K562 (cell line): ENCODE measurements around the gene TPO. TPM values are rescaled to one million over a fixed set of nuclear protein-coding genes. Genes with fewer than 3 reads are reported as not detected.

ENCODE experiments used
- ATAC-seq: fragments of 200-7000 bp; cut with Tn5 transposase; 3 replicates; pipeline ENCODE4 v1.9.1; 2020; ENCODE audit warnings: moderate library complexity
- BruUV-seq: library from RNA; stranded (reverse); fragments of 400-500 nt; replicated peaks from 2 replicates; lab custom pipeline; 2021; lab: Mats Ljungman, UMichigan
- CTCF ChIA-PET: fragments of 300-600 bp; formaldehyde crosslinking; extraction: SDS; loops from one replicate; lab custom pipeline; 2021; ENCODE audit warnings: low intra/inter-chr PET ratio; lab: Yijun Ruan, JAX
- POLR2A ChIA-PET: fragments of 300-600, 350-650 bp; sonication (Branson Sonifier 250); formaldehyde crosslinking; extraction: SDS; loops from one replicate; lab custom pipeline; 2021; ENCODE audit warnings: antibody characterized with exemption, inconsistent platforms; lab: Yijun Ruan, JAX
- DNase-seq, 4 experiments: peaks; one replicate each; pipeline versions ENCODE4 v3.0.0 to v3.0.0-alpha.2; 2011 to 2018; ENCODE audit warnings: low spot score in 3 of 4, mixed read lengths in 3 of 4; ENCODE audit errors: extremely low read depth in 1 of 4
- FAIRE-seq: peaks from 2 replicates; lab custom pipeline; 2011; peaks lifted over from hg19 to GRCh38; lab: Jason Lieb, UNC
- H2AFZ ChIP-seq: 2 replicates; pipeline ENCODE4 v1.6.0; 2011; ENCODE audit warnings: low read depth, low read length, control low read depth, inconsistent platforms
- H3K27ac ChIP-seq: fragments of 200-600 bp; 3 replicates; pipeline ENCODE4 v1.8.0; 2011; ENCODE audit warnings: low read depth, mild to moderate bottlenecking, control low read depth, inconsistent platforms, low read length, moderate library complexity, mixed read lengths; ENCODE audit errors: extremely low read depth
- H3K27me3 ChIP-seq, 2 experiments: fragments of 300-600 bp in 1 of 2; 2 replicates in 1 of 2; 3 replicates in 1 of 2; pipeline versions ENCODE4 v1.6.0 to v1.8.0; 2011; ENCODE audit warnings: inconsistent platforms in 2 of 2, low read length in 2 of 2, mild to moderate bottlenecking in 1 of 2, mixed read lengths in 1 of 2, moderate library complexity in 1 of 2; ENCODE audit not compliant: control insufficient read depth in 2 of 2, insufficient read depth in 2 of 2
- H3K36me3 ChIP-seq: fragments of 300-600 bp; 3 replicates; pipeline ENCODE4 v1.8.0; 2011; ENCODE audit warnings: mild to moderate bottlenecking, low read length, inconsistent platforms; ENCODE audit not compliant: control insufficient read depth, insufficient read depth
- H3K4me1 ChIP-seq, 2 experiments: fragments of 200-600 bp in 1 of 2; replicated peaks in 1 of 2; 2 replicates in 1 of 2; 3 replicates in 1 of 2; pipeline versions ENCODE4 v1.5.1 to v1.8.0; 2011; ENCODE audit warnings: inconsistent platforms in 2 of 2, low read length in 2 of 2, mild to moderate bottlenecking in 1 of 2, mixed read lengths in 1 of 2, moderate library complexity in 1 of 2; ENCODE audit not compliant: control insufficient read depth in 2 of 2, insufficient read depth in 2 of 2
- H3K4me2 ChIP-seq: 2 replicates; pipeline ENCODE4 v1.6.1; 2011; ENCODE audit warnings: low read length, control low read depth, inconsistent platforms, mixed read lengths; ENCODE audit not compliant: insufficient read depth
- H3K4me3 ChIP-seq: fragments of 200-600 bp; sonication (generic), shearing (Covaris generic); 2 replicates; pipeline ENCODE4 v1.5.1; 2016; ENCODE audit warnings: control low read depth, inconsistent platforms
- H3K79me2 ChIP-seq: fragments of 200-600 bp; 3 replicates; pipeline ENCODE4 v1.8.0; 2011; ENCODE audit warnings: low read length, inconsistent platforms; ENCODE audit not compliant: control insufficient read depth, insufficient read depth
- H3K9ac ChIP-seq, 2 experiments: 2 replicates each; pipeline versions ENCODE4 v1.6.0 to v1.6.1; 2011; ENCODE audit warnings: low read depth in 2 of 2, low read length in 2 of 2, control low read depth in 1 of 2, inconsistent platforms in 1 of 2, mild to moderate bottlenecking in 1 of 2, mixed read lengths in 1 of 2; ENCODE audit not compliant: insufficient read depth in 1 of 2
- H3K9me1 ChIP-seq: one replicate; pipeline ENCODE4 v1.6.0; 2011; ENCODE audit warnings: inconsistent platforms, mild to moderate bottlenecking, low read length, moderate library complexity; ENCODE audit not compliant: control insufficient read depth, insufficient read depth
- H3K9me3 ChIP-seq: replicated peaks from 2 replicates; pipeline ENCODE4 v1.5.1; 2011; ENCODE audit warnings: low read depth, low read length, inconsistent platforms; ENCODE audit not compliant: control insufficient read depth, insufficient read depth
- H4K20me1 ChIP-seq: replicated peaks from 2 replicates; pipeline ENCODE4 v1.6.1; 2011; ENCODE audit warnings: low read length, inconsistent platforms, mixed read lengths; ENCODE audit not compliant: control insufficient read depth, insufficient read depth
- CBX1 ChIP-seq: sonication (generic); IDR thresholded peaks from 2 replicates; pipeline ENCODE4 v1.6.1; 2016; ENCODE audit warnings: antibody characterized with exemption, low read depth, mild to moderate bottlenecking
- CBX3 ChIP-seq, 2 experiments: IDR thresholded peaks; 1 replicate in 1 of 2; 2 replicates in 1 of 2; pipeline ENCODE4 v1.6.1; 2012; ENCODE audit warnings: inconsistent platforms in 2 of 2, low read length in 2 of 2, borderline replicate concordance in 1 of 2, control low read depth in 1 of 2
- FOS ChIP-seq: IDR thresholded peaks from 3 replicates; pipeline ENCODE4 v1.6.1; 2011; ENCODE audit not compliant: insufficient read length; ENCODE audit errors: extremely low read depth
- HMGN3 ChIP-seq: IDR thresholded peaks from 2 replicates; pipeline ENCODE4 v1.6.1; 2011; ENCODE audit warnings: borderline replicate concordance, low read depth, mild to moderate bottlenecking, mixed read lengths, low read length; ENCODE audit not compliant: insufficient read length; ENCODE audit errors: extremely low read depth
- IFI16 ChIP-seq: fragments of 250-450 bp; sonication (Bioruptor Pico); IDR thresholded peaks from 2 replicates; pipeline ENCODE4 v2.1.2; 2022; ENCODE audit warnings: mild to moderate bottlenecking, inconsistent platforms
- KDM1A ChIP-seq, 2 experiments: fragments of 450-650 bp; IDR thresholded peaks; 2 replicates each; pipeline ENCODE4 v1.6.1; 2016; ENCODE audit warnings: mild to moderate bottlenecking in 2 of 2
- NEUROD1 ChIP-seq: fragments of 150-350 bp; IDR thresholded peaks from 2 replicates; pipeline ENCODE4 v1.6.1; 2014; ENCODE audit warnings: borderline replicate concordance, low read length, low read depth; ENCODE audit not compliant: partially characterized antibody
- PHTF2 ChIP-seq: fragments of 250-450 bp; sonication (Bioruptor Pico); IDR thresholded peaks from 2 replicates; pipeline ENCODE4 v1.5.0; 2021; ENCODE audit warnings: mild to moderate bottlenecking
- RFX7 ChIP-seq: fragments of 250-450 bp; sonication (Bioruptor Pico); IDR thresholded peaks from 2 replicates; pipeline ENCODE4 v1.5.1; 2021; ENCODE audit warnings: mild to moderate bottlenecking
- SETDB1 ChIP-seq: IDR thresholded peaks from one replicate; pipeline ENCODE4 v1.6.1; 2012; ENCODE audit warnings: low read length, control low read depth, inconsistent platforms
- SMARCB1 ChIP-seq: IDR thresholded peaks from 2 replicates; pipeline ENCODE4 v1.6.1; 2011; ENCODE audit warnings: improper control_type of control experiment, low read depth; ENCODE audit not compliant: insufficient read length
- TBL1XR1 ChIP-seq, 2 experiments: IDR thresholded peaks; 2 replicates each; pipeline ENCODE4 v1.6.1; 2012; ENCODE audit warnings: improper control_type of control experiment in 2 of 2, low read length in 2 of 2, mild to moderate bottlenecking in 1 of 2
- ZNF668 ChIP-seq: fragments of 250-450 bp; sonication (Bioruptor Pico); IDR thresholded peaks from 2 replicates; pipeline ENCODE4 v1.8.0; 2022; ENCODE audit warnings: mild to moderate bottlenecking, inconsistent platforms
- ZNF75A ChIP-seq: fragments of 450-650 bp; formaldehyde crosslinking; IDR thresholded peaks from 2 replicates; pipeline ENCODE4 v1.4.0; 2020; ENCODE audit warnings: mild to moderate bottlenecking
- ZNF766 ChIP-seq: fragments of 200-800 bp; sonication (Bioruptor generic); conservative IDR thresholded peaks from 2 replicates; pipeline ENCODE4 v1.6.1; 2016; ENCODE audit warnings: missing genetic modification characterization, missing compliant biosample characterization
- WGBS: fragments of 100-300 bp; shearing (Covaris generic); methylation state at CpG from one replicate; pipeline ENCODE4 v1.1.6; 2016; ENCODE audit warnings: low coverage, mixed read lengths; ENCODE audit not compliant: insufficient coverage; ENCODE audit errors: missing lambda C conversion rate; 5-methylcytosine and 5-hydroxymethylcytosine counted together
- in situ Hi-C: fragments of 300-500 bp; cut with MboI; formaldehyde crosslinking; loops from 4 replicates; pipeline ENCODE4 v1.15.0; 2018; ENCODE audit warnings: inconsistent platforms, mixed read lengths
- intact Hi-C: fragments of 100-400 bp; cut with micrococcal nuclease; formaldehyde crosslinking; loops from 2 replicates; pipeline ENCODE4 v1.14.2; 2022
- polyA plus RNA-seq, 8 experiments: library from polyadenylated mRNA; depleted of rRNA in 4 of 8; stranded (reverse) in 5 of 8; unstranded in 3 of 8; fragments of >200 nt; fragmentation: Nextera tagmentation in 2 of 8; fragmentation: Illumina TruSeq in 1 of 8; extraction: Ambion mirVana in 2 of 8; extraction: Trizol in 1 of 8; gene quantifications; 2 replicates each; pipeline versions ENCODE4 v1.2.1 to v1.2.3, GENCODE V29; 2011 to 2014; ENCODE audit warnings: inconsistent platforms in 1 of 8, missing spikeins in 1 of 8
- total RNA-seq, 7 experiments: library from RNA; depleted of rRNA in 6 of 7; stranded (reverse); fragments of >200 nt in 6 of 7; fragmentation: Illumina TruSeq in 2 of 7; extraction: Trizol in 2 of 7; gene quantifications; 2 replicates each; pipeline versions ENCODE4 v1.2.1 to v1.2.3, GENCODE V29; 2011 to 2021; ENCODE audit warnings: low replicate concordance in 1 of 7
- TF ChIP-seq, protein P1 (sequence below): fragments of 450-650 bp; conservative IDR thresholded peaks from 2 replicates; pipeline ENCODE4 v1.6.1; 2016; ENCODE audit warnings: missing genetic modification characterization, low read depth, mild to moderate bottlenecking, missing compliant biosample characterization, moderate library complexity
- TF ChIP-seq, protein P2 (sequence below), 2 experiments: fragments of 250-450 bp in 1 of 2; fragments of 450-650 bp in 1 of 2; sonication (Bioruptor Pico) in 1 of 2; IDR thresholded peaks; 2 replicates each; pipeline versions ENCODE4 v1.6.1 to v1.8.0; 2016 to 2021; ENCODE audit warnings: mild to moderate bottlenecking in 2 of 2, moderate library complexity in 2 of 2, missing compliant biosample characterization in 1 of 2, missing genetic modification characterization in 1 of 2
- TF ChIP-seq, protein P3 (sequence below): fragments of 250-450 bp; sonication (Bioruptor Pico); IDR thresholded peaks from 2 replicates; pipeline ENCODE4 v1.5.0; 2022; ENCODE audit warnings: mild to moderate bottlenecking

Gene TPO
- total and polyA plus RNA-seq, 9 of the 15 experiments (the other 6 are each of a cell fraction or from before 2014, with no cell fraction given), result not detected

DNA sequence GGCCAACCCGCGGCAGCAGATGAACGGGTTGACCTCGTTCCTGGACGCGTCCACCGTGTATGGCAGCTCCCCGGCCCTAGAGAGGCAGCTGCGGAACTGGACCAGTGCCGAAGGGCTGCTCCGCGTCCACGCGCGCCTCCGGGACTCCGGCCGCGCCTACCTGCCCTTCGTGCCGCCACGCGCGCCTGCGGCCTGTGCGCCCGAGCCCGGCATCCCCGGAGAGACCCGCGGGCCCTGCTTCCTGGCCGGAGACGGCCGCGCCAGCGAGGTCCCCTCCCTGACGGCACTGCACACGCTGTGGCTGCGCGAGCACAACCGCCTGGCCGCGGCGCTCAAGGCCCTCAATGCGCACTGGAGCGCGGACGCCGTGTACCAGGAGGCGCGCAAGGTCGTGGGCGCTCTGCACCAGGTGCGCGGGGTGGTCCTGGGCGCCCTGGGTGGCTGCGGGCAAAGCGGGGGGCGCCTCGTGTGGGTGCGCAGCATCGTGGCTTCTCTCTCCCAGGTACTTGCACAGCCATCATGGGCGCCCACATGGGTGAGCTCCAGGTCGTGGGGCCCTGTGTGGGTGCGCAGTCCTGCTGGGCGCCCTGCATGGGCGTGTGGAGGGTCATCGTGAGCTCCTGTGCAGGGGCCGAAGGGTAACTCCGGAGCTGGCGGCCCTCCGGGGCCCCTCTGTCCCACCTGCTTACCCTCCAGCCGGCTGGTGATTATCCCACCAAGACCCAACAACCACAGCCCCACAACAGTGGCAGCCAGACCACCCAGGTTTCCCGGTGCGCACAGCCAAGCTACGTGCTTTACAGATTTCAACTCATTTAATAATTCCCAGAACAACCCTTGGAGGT lies 64.2 kb downstream of the TPO start:
- H3K9me3 ChIP-seq, result no peaks in the 10 kb centered on the region
- CTCF ChIA-PET, result no interaction called here
- DNase-seq, result no peak
- no peak overlapping the region for H3K27ac ChIP-seq
- FAIRE-seq, result no peak
- H3K9ac ChIP-seq, result no peak overlapping the region
- no TSS peak for BruUV-seq
- no peak overlapping the region for H2AFZ ChIP-seq
- no peaks in the 10 kb centered on the region for H3K9me1 ChIP-seq
- H3K27me3 ChIP-seq, result peaks cover 0 to 37% of the 10 kb centered on the region in 2 experiments; a peak in 2 of 5 replicates
- ATAC-seq, result no peak
- no peaks in the 10 kb centered on the region; the same call in 1 of the 2 replicates for H4K20me1 ChIP-seq
- no peaks in the 10 kb centered on the region for H3K79me2 ChIP-seq
- in situ Hi-C loops (no loop called here), intact Hi-C loops (no loop called here)
- no peak overlapping the region for H3K4me3 ChIP-seq
- no peaks in the 10 kb centered on the region for H3K36me3 ChIP-seq
- POLR2A ChIA-PET, result no interaction called here
- no peaks in the 10 kb centered on the region for H3K4me1 ChIP-seq
- WGBS, result 2% methylated on average over 20 of the region's 76 CpGs
- H3K4me2 ChIP-seq, result no peak overlapping the region
- no peak for TF ChIP-seq NEUROD1
- TF ChIP-seq ZNF75A (CRISPR knock-in tag), result no peak
- TF ChIP-seq SETDB1, result no peak
- TF ChIP-seq RFX7 (CRISPR knock-in tag), result no peak
- no peak for TF ChIP-seq TBL1XR1 (IDR thresholded peaks at IDR 0.05; ENCODE audit: low read length in 2 of 2)
- TF ChIP-seq, protein P1, sequence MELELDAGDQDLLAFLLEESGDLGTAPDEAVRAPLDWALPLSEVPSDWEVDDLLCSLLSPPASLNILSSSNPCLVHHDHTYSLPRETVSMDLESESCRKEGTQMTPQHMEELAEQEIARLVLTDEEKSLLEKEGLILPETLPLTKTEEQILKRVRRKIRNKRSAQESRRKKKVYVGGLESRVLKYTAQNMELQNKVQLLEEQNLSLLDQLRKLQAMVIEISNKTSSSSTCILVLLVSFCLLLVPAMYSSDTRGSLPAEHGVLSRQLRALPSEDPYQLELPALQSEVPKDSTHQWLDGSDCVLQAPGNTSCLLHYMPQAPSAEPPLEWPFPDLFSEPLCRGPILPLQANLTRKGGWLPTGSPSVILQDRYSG (tag), result no peak
- no peak for TF ChIP-seq FOS
- TF ChIP-seq, protein P2, sequence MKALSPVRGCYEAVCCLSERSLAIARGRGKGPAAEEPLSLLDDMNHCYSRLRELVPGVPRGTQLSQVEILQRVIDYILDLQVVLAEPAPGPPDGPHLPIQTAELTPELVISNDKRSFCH (CRISPR knock-in tag; IDR thresholded peaks at IDR 0.05), result no peak
- TF ChIP-seq, protein P2 (tag; IDR thresholded peaks at IDR 0.05), result no peak
- no peak for TF ChIP-seq ZNF766 (CRISPR knock-in tag)
- TF ChIP-seq PHTF2, result no peak
- no peak for TF ChIP-seq CBX1
- no peak for TF ChIP-seq KDM1A (IDR thresholded peaks at IDR 0.05)
- no peak for TF ChIP-seq SMARCB1
- TF ChIP-seq, protein P3, sequence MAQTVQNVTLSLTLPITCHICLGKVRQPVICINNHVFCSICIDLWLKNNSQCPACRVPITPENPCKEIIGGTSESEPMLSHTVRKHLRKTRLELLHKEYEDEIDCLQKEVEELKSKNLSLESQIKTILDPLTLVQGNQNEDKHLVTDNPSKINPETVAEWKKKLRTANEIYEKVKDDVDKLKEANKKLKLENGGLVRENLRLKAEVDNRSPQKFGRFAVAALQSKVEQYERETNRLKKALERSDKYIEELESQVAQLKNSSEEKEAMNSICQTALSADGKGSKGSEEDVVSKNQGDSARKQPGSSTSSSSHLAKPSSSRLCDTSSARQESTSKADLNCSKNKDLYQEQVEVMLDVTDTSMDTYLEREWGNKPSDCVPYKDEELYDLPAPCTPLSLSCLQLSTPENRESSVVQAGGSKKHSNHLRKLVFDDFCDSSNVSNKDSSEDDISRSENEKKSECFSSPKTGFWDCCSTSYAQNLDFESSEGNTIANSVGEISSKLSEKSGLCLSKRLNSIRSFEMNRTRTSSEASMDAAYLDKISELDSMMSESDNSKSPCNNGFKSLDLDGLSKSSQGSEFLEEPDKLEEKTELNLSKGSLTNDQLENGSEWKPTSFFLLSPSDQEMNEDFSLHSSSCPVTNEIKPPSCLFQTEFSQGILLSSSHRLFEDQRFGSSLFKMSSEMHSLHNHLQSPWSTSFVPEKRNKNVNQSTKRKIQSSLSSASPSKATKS (CRISPR knock-in tag), result no peak
- TF ChIP-seq ZNF668 (CRISPR knock-in tag), result no peak
- TF ChIP-seq CBX3 (IDR thresholded peaks at IDR 0.05; ENCODE audit: borderline replicate concordance in 1 of 2, low read length in 2 of 2), result no peak
- TF ChIP-seq IFI16 (CRISPR knock-in tag), result no peak
- TF ChIP-seq HMGN3, result no peak
